Stimulated activated CD4-positive, alpha-beta T cell treated with anti-CD3 and anti-CD28 coated beads, Interleukin-4, amount 100 ng/mL, for 24 hours (primary cell): ENCODE measurements around the gene CACNB3.
"Not testable (repeated sequence)": the region's sequence is repeated elsewhere in the genome, so short reads cannot be mapped to it uniquely, and the experiment has no call there.

Experiments
- DNase-seq: peaks from one replicate; pipeline ENCODE4 v3.0.0-alpha.2; 2020

CACNB3 gene

GRCh38 chr12:48819986-48820725 lies 1.9 kb downstream of the CACNB3 start:
- DNase-seq: no peak

- no peak for DNase-seq
Measured at GRCh38 chr12:48822139-48822538, 3.8 kb downstream of the CACNB3 start.

- DNase-seq: no peak
Measured at GRCh38 chr12:48822711-48823110, 4.4 kb downstream of the CACNB3 start.

GRCh38 chr12:48823281-48823680 lies 5.0 kb downstream of the CACNB3 start:
- DNase-seq: no peak

- peak; percentile 15 for DNase-seq
Measured at GRCh38 chr12:48824112-48824511, 5.8 kb downstream of the CACNB3 start.

DNA sequence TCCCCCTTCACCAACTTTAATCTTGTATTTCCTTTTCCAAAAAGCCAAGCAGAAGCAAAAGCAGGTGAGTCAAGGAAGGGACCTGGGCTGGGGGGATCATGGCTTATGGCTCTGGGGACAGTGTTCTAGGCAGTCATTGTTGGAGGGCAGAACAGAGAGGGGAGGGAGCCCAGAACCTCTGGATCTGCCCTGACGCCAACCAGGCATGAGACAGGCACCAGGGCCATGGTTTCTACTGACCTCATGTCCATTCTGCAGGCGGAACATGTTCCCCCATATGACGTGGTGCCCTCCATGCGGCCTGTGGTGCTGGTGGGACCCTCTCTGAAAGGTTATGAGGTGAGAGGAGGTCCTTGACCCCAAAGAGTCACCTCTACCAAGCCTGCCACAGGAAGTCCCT lies 6.6 kb downstream of the CACNB3 start:
- DNase-seq: no peak

DNA sequence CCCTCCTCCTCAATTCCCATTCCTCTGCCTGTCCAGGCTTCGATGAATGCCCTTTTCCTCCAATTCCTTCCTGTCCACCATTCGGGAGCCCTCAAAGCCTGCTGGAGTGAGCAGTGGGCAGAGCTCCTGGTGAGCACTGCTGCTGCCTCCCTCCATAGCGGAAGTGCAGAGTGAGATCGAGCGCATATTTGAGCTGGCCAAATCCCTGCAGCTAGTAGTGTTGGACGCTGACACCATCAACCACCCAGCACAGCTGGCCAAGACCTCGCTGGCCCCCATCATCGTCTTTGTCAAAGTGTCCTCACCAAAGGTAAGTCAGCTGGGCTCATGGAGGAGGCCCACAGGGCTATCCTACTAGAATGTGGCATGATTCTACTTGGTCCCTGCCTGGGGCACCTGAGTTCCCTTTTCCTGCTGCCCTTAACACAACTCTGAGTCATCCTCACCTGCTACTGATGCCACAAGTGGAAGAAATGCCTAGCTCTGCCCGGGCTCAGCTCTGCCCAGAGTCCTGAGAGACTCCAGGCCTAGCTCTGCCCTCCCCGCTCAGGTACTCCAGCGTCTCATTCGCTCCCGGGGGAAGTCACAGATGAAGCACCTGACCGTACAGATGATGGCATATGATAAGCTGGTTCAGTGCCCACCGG lies 8.0 kb downstream of the CACNB3 start:
- DNase-seq: no peak

- no peak for DNase-seq
Measured at GRCh38 chr12:48827026-48827425, 8.7 kb downstream of the CACNB3 start.

DNA sequence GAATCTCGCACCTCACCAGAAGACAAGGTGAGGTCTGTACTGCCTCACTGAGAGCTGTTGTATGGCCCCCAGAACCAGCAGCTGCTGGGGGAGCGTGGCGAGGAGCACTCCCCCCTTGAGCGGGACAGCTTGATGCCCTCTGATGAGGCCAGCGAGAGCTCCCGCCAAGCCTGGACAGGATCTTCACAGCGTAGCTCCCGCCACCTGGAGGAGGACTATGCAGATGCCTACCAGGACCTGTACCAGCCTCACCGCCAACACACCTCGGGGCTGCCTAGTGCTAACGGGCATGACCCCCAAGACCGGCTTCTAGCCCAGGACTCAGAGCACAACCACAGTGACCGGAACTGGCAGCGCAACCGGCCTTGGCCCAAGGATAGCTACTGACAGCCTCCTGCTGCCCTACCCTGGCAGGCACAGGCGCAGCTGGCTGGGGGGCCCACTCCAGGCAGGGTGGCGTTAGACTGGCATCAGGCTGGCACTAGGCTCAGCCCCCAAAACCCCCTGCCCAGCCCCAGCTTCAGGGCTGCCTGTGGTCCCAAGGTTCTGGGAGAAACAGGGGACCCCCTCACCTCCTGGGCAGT lies 9.3 kb downstream of the CACNB3 start:
- no peak for DNase-seq

GRCh38 chr12:48828293-48828692 lies 10.0 kb downstream of the CACNB3 start:
- no peak for DNase-seq

DNA sequence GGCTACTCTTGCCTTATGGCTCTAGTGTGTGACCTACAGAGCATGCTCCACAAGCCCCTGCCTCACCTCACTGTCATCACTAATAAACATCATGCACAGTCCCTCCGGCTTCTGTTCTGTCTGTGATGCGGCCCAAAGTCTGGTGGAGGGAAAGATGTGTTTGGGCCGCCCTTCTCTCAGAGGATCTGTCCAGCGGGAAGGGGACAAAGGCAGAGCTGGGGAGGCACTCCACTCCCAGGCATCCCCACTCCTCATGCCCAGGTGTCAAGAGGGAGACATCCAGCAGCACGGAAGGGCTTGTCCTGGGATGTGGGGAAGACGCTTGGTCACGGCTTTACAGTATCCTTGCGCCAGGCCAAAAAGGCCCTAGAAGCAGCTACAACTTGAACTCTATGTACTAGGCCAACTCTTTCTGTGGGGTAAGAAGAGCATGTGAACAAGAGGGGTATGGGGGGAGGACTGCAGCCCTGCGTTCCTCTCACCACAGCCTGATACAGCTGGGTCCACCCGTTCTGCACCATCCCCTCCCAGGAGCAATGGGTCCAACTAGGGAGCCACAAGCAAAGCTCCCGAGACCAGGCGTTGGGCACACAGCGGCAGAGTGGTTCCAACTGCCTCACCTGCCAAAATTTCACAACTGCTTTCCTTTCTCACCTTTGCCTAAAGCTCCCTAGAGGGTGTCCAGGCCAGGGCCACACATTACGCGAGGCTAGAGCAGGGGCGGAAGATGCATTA lies 10.7 kb downstream of the CACNB3 start:
- no peak for DNase-seq

DNA sequence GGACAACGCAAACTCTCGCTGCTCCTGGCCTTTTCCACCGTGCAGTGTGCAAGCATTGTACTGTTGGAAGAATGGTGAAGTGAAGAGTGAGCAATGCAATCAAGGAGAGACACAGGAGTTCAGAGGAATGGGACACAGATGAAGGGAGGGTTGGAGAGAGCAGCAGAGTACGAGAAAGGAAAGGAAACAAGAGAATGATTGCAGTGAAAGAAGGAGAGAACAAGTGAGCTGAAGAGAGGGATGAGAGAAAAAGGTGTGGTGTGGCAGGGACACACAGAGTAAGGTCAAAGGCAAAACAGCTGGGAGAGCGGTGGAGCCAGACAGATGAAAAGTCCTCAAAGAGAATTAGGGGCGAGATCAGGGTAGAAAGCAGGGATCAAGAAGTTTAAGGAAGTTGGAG lies 13.0 kb downstream of the CACNB3 start:
- no peak for DNase-seq

DNA sequence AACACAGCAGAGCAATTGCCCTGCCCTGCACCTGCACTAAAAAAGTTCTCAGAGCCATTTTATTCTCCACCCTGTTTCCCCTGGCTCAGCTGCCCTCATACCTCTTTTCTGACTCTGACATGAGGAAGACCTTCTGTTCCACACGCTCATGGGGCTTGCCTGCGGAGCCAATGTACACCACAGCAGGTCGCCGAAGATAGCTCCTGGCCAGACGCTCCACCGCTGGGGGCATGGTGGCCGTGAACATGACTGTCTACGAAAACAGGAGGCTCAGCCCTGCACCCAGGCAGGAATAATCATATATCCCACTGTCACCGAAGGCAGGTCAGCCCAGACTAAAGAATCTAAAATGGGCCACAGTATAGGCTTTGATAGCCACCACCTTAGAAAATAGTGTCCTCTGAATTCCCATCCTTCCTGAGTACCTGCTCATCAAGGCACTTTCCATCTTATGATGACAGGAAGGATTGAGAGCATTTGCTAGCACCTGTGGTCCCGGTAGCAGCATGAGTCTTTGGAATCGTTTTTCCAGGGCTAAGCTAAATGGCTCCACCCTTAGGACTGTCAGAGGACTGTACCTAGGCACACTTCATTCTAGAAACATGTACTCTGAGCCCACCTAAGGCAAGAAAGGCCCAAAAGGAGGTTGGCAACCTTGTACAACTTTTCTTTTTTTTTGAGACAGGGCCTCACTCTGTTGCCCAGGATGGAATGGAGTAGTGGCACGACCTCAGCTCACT lies 14.2 kb downstream of the CACNB3 start:
- no peak for DNase-seq

- DNase-seq: no peak
Measured at GRCh38 chr12:48838048-48838447, 19.8 kb downstream of the CACNB3 start.

GRCh38 chr12:48842021-48842420 lies 23.7 kb downstream of the CACNB3 start:
- not testable (repeated sequence) for DNase-seq

DNA sequence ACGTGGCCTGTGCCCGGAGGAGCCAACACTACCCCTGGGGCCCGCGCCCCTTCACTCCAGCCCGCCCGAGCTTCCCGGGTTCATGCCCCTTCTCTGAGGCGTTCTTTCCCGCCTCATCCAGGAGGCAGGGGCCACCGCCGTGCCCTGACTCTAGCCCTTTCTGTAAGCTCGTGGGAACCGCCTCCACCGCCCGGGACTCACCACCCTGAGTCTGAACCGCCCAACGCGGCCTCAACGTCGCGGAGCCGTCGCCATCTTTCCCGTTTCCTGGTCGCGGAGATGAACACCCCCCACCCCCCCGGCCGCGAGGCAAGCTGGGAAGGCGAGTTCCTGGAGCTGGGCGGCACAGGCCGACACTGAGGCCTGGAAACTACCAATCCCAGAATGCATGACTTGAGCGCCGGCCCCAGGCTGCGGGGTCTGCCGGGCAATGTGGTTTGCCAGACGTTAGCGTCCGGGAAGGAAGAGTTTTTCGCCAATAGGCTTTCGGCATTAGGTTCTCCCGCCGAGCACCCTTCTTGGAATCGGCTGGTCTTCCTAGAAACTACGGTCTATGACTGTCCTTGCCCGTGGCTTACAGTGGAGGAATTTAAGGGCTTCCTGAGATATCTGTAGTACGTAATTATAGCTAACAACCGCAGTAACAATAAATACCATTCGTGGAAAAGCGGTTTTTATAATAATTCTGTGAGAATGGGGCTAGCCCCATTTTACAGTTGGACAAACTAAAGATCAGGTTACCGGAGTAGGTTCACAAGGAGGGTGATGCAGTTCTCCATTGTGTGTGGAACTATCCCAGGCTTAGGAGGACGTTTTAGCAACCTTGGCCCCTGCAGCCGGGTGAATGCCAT lies 33.8 kb downstream of the CACNB3 start, which contains the start of gene DDX23:
Gene DDX23, minus strand, starts transcription at position 281 of the 851 bp plus-strand sequence. CDS start 6,381 bp downstream, outside the sequence.
- DNase-seq: peak; percentile 93

DNA sequence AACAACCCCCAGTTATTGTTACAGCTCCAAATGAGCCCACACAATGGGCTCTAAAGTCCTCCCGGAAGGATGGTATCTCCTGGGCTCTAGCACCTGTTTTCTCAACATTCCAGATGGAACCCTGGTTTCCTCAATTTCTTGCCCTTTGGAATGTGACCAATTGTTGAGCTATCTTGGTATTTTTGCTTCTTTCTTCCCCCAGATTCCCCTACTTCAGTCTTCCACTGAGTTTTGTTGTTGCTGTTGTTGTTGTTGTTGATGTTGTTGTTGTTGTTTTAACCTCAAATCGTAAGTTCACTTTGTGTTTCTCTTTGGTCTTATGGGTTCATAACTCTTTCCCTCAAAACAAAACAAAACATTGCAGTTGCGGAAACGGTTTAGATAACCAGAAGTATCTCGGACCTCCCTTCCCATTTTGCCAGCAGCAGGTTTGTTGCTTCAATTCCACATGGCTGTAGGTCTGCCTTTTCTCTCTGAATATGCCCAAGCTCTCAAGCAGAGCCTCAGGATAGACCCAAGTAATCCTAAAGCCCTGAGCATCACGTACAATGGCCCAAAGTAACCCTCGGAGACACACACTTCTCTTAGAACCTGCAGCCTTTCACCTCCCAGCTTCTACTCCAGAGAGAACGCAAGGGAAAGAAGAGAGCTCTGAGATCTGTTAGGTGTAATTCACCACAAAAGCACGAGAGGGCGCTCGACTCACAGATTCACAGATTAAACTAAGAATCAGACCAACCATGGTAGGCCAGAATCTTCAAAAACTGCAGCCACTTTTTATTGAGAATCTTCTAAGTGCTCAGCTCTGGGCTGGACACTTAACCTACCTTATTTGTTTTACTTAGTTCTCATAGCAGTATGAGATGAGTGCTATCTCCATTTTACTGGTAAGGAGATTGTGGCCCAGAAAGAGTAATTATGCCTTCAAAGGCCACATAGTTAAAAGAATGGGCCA lies 34.7 kb downstream of the CACNB3 start:
- DNase-seq: peak; percentile 92

DNA sequence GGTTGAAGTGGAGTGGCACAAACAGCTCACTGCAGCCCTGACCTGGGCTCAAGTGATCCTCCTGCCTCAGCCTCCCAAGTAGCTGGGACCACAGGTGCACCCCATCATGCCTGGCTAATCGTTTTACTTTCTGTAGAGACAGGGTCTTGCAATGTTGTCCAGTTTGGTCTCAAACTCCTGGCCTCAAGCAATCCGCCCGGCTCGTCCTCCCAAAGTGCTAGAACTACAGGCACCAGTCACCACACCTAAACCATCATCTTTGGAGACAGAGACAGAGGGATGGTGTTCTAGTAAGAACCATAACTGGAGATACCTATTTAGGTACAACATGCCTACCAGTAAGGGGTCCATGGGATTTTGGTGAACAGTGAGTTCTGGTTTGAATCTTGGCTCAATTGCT lies 36.2 kb downstream of the CACNB3 start:
- DNase-seq: no peak

DNA sequence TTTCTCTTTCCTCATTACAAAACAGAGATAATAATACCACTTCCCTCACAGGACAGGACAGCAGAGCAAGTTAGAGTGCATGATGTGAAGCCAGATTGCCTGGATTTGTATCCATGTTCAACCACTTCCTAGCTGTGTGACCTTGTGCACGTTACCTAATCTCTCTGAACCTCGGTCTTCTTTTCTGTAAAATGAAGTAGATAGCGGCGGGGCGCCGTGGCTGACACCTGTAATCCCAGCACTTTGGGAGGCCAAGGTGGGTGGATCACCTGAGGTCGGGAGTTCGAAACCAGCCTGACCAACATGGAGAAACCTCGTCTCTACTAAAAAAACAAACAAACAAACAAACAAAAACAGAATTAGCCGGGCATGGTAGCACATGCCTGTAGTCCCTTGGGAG lies 36.6 kb downstream of the CACNB3 start:
- not testable (repeated sequence) for DNase-seq

DNA sequence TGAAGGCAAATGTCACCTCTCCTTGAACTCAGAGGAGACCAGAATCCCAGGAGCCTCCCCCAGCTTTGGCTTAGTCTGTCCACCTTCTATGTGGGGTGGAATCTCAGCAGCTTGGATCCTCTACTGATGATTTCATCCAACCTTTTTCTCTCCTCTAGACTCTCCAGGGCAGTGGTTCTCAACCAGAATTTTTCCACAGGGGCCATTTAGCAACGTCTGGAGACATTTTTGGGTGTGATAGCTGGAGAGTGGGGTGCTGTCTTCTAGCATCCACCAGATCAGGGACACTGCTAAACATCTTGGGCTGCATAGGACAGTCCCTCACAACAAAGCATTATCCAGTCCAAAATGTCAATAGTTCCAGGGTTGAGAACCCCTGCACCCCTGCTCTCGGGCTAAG lies 38.1 kb downstream of the CACNB3 start:
- DNase-seq: no peak
